Naive thymus-derived CD4-positive, alpha-beta T cell (primary cell): ENCODE results near the gene ITPR2. TPM values are rescaled to one million over a fixed set of nuclear protein-coding genes. Genes with fewer than 3 reads are reported as not detected.

Experiments
- ATAC-seq: fragments of 150-1000 bp; cut with Tn5 transposase; 2 replicates; pipeline ENCODE4 v1.10.0; 2021; ENCODE audit warnings: mild to moderate bottlenecking, moderate library complexity
- CTCF ChIA-PET: fragments of 350-600 bp; sonication (Branson Sonifier 250); formaldehyde crosslinking; loops from one replicate; lab custom pipeline; 2021; ENCODE audit warnings: antibody characterized with exemption; lab: Charles Lee
- POLR2A ChIA-PET: fragments of 350-600 bp; sonication (Branson Sonifier 250); formaldehyde crosslinking; loops from one replicate; lab custom pipeline; 2021; ENCODE audit warnings: antibody characterized with exemption, inconsistent platforms; lab: Charles Lee
- DNase-seq, 9 donors: peaks; one replicate each; pipeline versions ENCODE4 v3.0.0 to v3.0.0-alpha.2; 2020 to 2022; ENCODE audit warnings: mixed read lengths in 1 of 9
- H3K27ac ChIP-seq: one replicate; pipeline ENCODE4 v1.7.0; 2013; ENCODE audit warnings: mild to moderate bottlenecking, low read depth, low read length, moderate library complexity
- H3K27me3 ChIP-seq, 2 donors: one replicate each; pipeline ENCODE4 v1.7.0; 2013; ENCODE audit warnings: low read length in 2 of 2, mild to moderate bottlenecking in 2 of 2, moderate library complexity in 2 of 2; ENCODE audit not compliant: control insufficient read depth in 2 of 2, insufficient read depth in 2 of 2
- H3K36me3 ChIP-seq, 3 experiments: 1 replicate in 2 of 3; 2 replicates in 1 of 3; pipeline ENCODE4 v1.7.0; 2013; ENCODE audit warnings: low read length in 3 of 3, mild to moderate bottlenecking in 3 of 3, moderate library complexity in 1 of 3; ENCODE audit not compliant: insufficient read depth in 3 of 3, control insufficient read depth in 2 of 3
- H3K4me1 ChIP-seq, 2 donors: one replicate each; pipeline ENCODE4 v1.7.0; 2013; ENCODE audit warnings: low read length in 2 of 2, mild to moderate bottlenecking in 2 of 2, moderate library complexity in 1 of 2; ENCODE audit not compliant: control insufficient read depth in 2 of 2, insufficient read depth in 2 of 2
- H3K4me3 ChIP-seq: 2 replicates; pipeline ENCODE4 v1.7.0; 2013; ENCODE audit warnings: mild to moderate bottlenecking, low read length
- H3K9me3 ChIP-seq, 3 experiments: 1 replicate in 2 of 3; 2 replicates in 1 of 3; pipeline ENCODE4 v1.7.0; 2013; ENCODE audit warnings: low read length in 3 of 3; ENCODE audit not compliant: control insufficient read depth in 2 of 3
- H3K27ac Mint-ChIP-seq, 9 donors: one replicate each; pipeline ENCODE4 v1.8.0; 2020 to 2022; ENCODE audit warnings: mixed read lengths in 9 of 9, mild to moderate bottlenecking in 8 of 9, moderate library complexity in 5 of 9, inconsistent platforms in 2 of 9
- H3K27me3 Mint-ChIP-seq, 5 donors: one replicate each; pipeline ENCODE4 v1.8.0; 2021 to 2022; ENCODE audit warnings: mixed read lengths in 5 of 5, mild to moderate bottlenecking in 1 of 5
- H3K36me3 Mint-ChIP-seq, 5 donors: one replicate each; pipeline ENCODE4 v1.8.0; 2020 to 2022; ENCODE audit warnings: mixed read lengths in 5 of 5, mild to moderate bottlenecking in 3 of 5, inconsistent platforms in 1 of 5
- H3K4me1 Mint-ChIP-seq, 7 donors: one replicate each; pipeline ENCODE4 v1.8.0; 2020 to 2022; ENCODE audit warnings: mixed read lengths in 7 of 7, mild to moderate bottlenecking in 3 of 7, inconsistent platforms in 1 of 7
- H3K4me3 Mint-ChIP-seq, 10 donors: one replicate each; pipeline ENCODE4 v1.8.0; 2020 to 2022; ENCODE audit warnings: mild to moderate bottlenecking in 10 of 10, mixed read lengths in 10 of 10, moderate library complexity in 6 of 10, inconsistent platforms in 2 of 10
- H3K9me3 Mint-ChIP-seq, 11 donors: one replicate each; pipeline ENCODE4 v1.8.0; 2020 to 2022; ENCODE audit warnings: mixed read lengths in 11 of 11, mild to moderate bottlenecking in 4 of 11, inconsistent platforms in 1 of 11, moderate library complexity in 1 of 11
- intact Hi-C, 2 donors: fragments of 100-400 bp; cut with micrococcal nuclease; formaldehyde crosslinking; loops; one replicate each; pipeline ENCODE4 v1.15.1; 2023
- polyA plus RNA-seq, 2 donors: library from polyadenylated mRNA; unstranded; fragments of 300-500 nt; fragmentation: Illumina TruSeq; gene quantifications; one replicate each; pipeline ENCODE4 v1.2.3, GENCODE V29; 2021
- total RNA-seq, 6 experiments: library from RNA in 5 of 6; stranded (reverse) in 5 of 6; gene quantifications; 1 replicate in 5 of 6; 2 replicates in 1 of 6; pipeline ENCODE4 v1.2.3 and lab custom pipeline; 2021 to 2026

Gene ITPR2
- 10 to 100 TPM; 44.9 to 71.5 (median 59.2) TPM for total RNA-seq
- polyA plus RNA-seq, result 10 to 100 TPM; 11.3 to 15.5 TPM
- total RNA-seq (lab: John Stamatoyannopoulos, UW), result 155 reads per million, percentile 90 among the genes with 10 or more reads in this experiment

GRCh38 chr12:26832822-26833742, at the start of gene ITPR2:
ITPR2 (minus strand) TSS chr12:26833194; CDS start chr12:26832781, 413 bp downstream.
- ATAC-seq (peak; percentile 96), DNase-seq (peak; percentile 81 to 94 (median 89))
- no peaks in the 10 kb centered on the region for H3K27me3 Mint-ChIP-seq
- H3K27ac Mint-ChIP-seq, result peak within 1 kb of the TSS; percentile 95 to 99 (median 98)
- H3K9me3 Mint-ChIP-seq, result peaks cover 0 to 2% (median 0%) of the 10 kb centered on the region in 11 donors
- peak within 1 kb of the TSS; percentile 96 for H3K4me3 ChIP-seq
- H3K27me3 ChIP-seq, result no peaks in the 10 kb centered on the region
- CTCF ChIA-PET, result interaction anchor here (1.0 to 3.3 kb wide), 4 partner anchors 11 to 182 kb away, joined by 3 to 17 read pairs (median 6); partner anchors contain the start of gene TM7SF3
- peaks cover 12 to 16% of the 10 kb centered on the region in 2 donors for H3K4me1 ChIP-seq
- intact Hi-C loops, result loop anchor here (1.0 to 10.0 kb wide), 21 partner anchors 8 to 1781 kb away; partner anchors contain the start of genes FGFR1OP2 (in 2 of the 2), MRPS35 (in 2 of the 2), PPFIBP1 (in 2 of the 2) and STK38L (in 2 of the 2)
- H3K36me3 Mint-ChIP-seq, result peaks cover 0 to 6% (median 0%) of the 10 kb centered on the region in 5 donors
- peak within 1 kb of the TSS; percentile 92 for H3K27ac ChIP-seq
- H3K36me3 ChIP-seq, result peaks cover 0 to 6% (median 0%) of the 10 kb centered on the region in 3 experiments
- H3K9me3 ChIP-seq, result no peaks in the 10 kb centered on the region
- peaks cover 26 to 51% (median 45%) of the 10 kb centered on the region in 7 donors for H3K4me1 Mint-ChIP-seq
- POLR2A ChIA-PET, result interaction anchor here (0.6 to 3.7 kb wide), 17 partner anchors 10 to 1358 kb away, joined by 3 to 27 read pairs (median 4); partner anchors contain the start of genes CCDC91, FGFR1OP2, INTS13 and MED21
- peak within 1 kb of the TSS; percentile 92 to 100 (median 98) for H3K4me3 Mint-ChIP-seq

DNA sequence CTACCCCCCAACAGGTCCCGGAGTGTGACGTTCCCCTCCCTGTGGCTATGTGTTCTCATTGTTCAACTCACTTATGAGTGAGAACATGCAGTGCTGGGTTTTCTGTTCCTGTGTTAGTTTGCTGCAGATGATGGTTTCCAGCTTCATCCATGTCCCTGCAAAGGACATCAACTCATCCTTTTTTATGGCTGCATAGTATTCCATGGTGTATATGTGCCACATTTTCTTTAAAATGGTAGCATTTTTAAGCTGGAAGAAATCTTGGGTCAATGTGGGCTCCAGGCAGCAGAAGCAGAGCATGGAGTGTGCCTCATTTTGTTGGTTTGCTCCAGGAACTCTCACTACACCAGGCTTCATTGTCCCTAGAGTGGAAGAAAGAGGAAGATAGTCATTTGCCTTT, 47.6 kb upstream of the ITPR2 start:
- ATAC-seq, result no peak
- Histone ChIP-seq H3K27me3 (no peaks in the 10 kb centered on the region), H3K27ac (no peak overlapping the region), H3K36me3 (no peaks in the 10 kb centered on the region), H3K4me1 (peaks cover 0 to 3% of the 10 kb centered on the region in 2 donors), H3K4me3 (no peak overlapping the region), H3K9me3 (no peaks in the 10 kb centered on the region)
- no peak for DNase-seq
- Mint-ChIP-seq H3K27ac (no peak overlapping the region), H3K36me3 (peaks cover 0 to 9% (median 0%) of the 10 kb centered on the region in 5 donors), H3K4me1 (peaks cover 4 to 13% (median 7%) of the 10 kb centered on the region in 7 donors), H3K27me3 (peaks cover 3 to 25% (median 6%) of the 10 kb centered on the region in 5 donors), H3K4me3 (no peak overlapping the region), H3K9me3 (peaks cover 0 to 15% (median 3%) of the 10 kb centered on the region in 11 donors)
- intact Hi-C loops, result no loop called here
- POLR2A ChIA-PET, result no interaction called here
- CTCF ChIA-PET, result interaction anchor here (1.0 kb wide), 1 partner anchor 16 kb away, joined by 4 read pairs; no protein-coding TSS in a partner anchor

GRCh38 chr12:26878661-26879119, 45.7 kb upstream of the ITPR2 start:
- H3K27ac ChIP-seq, result no peak overlapping the region
- peaks cover 0 to 11% (median 3%) of the 10 kb centered on the region in 11 donors for H3K9me3 Mint-ChIP-seq
- H3K36me3 ChIP-seq, result no peaks in the 10 kb centered on the region
- peaks cover 0 to 3% (median 0%) of the 10 kb centered on the region in 7 donors for H3K4me1 Mint-ChIP-seq
- intact Hi-C loops, result loop anchor here in 1 of 2 donors (1.0 kb wide), 1 partner anchor 25 kb away; no protein-coding TSS in a partner anchor
- peak overlapping the region in 1 of 9 donors; percentile 32 for H3K27ac Mint-ChIP-seq
- CTCF ChIA-PET, result interaction anchor here (0.8 to 1.7 kb wide), 3 partner anchors 10 to 427 kb away, joined by 3 to 5 read pairs (median 3); no protein-coding TSS in a partner anchor
- no peaks in the 10 kb centered on the region for H3K27me3 ChIP-seq
- H3K4me3 ChIP-seq, result no peak overlapping the region
- H3K36me3 Mint-ChIP-seq, result peaks cover 0 to 9% (median 0%) of the 10 kb centered on the region in 5 donors
- ATAC-seq, result no peak
- no peak for DNase-seq
- H3K9me3 ChIP-seq, result no peaks in the 10 kb centered on the region
- POLR2A ChIA-PET, result no interaction called here
- peaks cover 0 to 26% (median 6%) of the 10 kb centered on the region in 5 donors for H3K27me3 Mint-ChIP-seq
- no peaks in the 10 kb centered on the region for H3K4me1 ChIP-seq
- no peak overlapping the region for H3K4me3 Mint-ChIP-seq

- Histone ChIP-seq H3K27ac (no peak overlapping the region), H3K27me3 (no peaks in the 10 kb centered on the region), H3K9me3 (no peaks in the 10 kb centered on the region), H3K36me3 (no peaks in the 10 kb centered on the region), H3K4me3 (no peak overlapping the region), H3K4me1 (peaks cover 0 to 5% of the 10 kb centered on the region in 2 donors)
- DNase-seq, result no peak
- intact Hi-C loops, result no loop called here
- Mint-ChIP-seq H3K27me3 (peaks cover 0 to 21% (median 3%) of the 10 kb centered on the region in 5 donors), H3K4me1 (peaks cover 5 to 15% (median 9%) of the 10 kb centered on the region in 7 donors), H3K9me3 (no peaks in the 10 kb centered on the region), H3K4me3 (no peak overlapping the region), H3K36me3 (no peaks in the 10 kb centered on the region), H3K27ac (no peak overlapping the region)
- CTCF ChIA-PET, result no interaction called here
- POLR2A ChIA-PET, result no interaction called here
- ATAC-seq, result peak; percentile 80
Measured at GRCh38 chr12:26874501-26875296, 41.7 kb upstream of the ITPR2 start.

GRCh38 chr12:26872625-26873024, 39.6 kb upstream of the ITPR2 start:
- peak; percentile 50 for ATAC-seq
- Mint-ChIP-seq H3K9me3 (peaks cover 0 to under 1% (median 0%) of the 10 kb centered on the region in 11 donors), H3K36me3 (peaks cover 0 to 5% (median 0%) of the 10 kb centered on the region in 5 donors), H3K27me3 (peaks cover 0 to 21% (median 9%) of the 10 kb centered on the region in 5 donors), H3K27ac (no peak overlapping the region), H3K4me1 (peaks cover 10 to 21% (median 12%) of the 10 kb centered on the region in 7 donors), H3K4me3 (no peak overlapping the region)
- ChIA-PET CTCF (interaction anchor here (0.6 kb wide), 1 partner anchor 981 kb away, joined by 4 read pairs; no protein-coding TSS in a partner anchor), POLR2A (no interaction called here)
- Histone ChIP-seq H3K27me3 (no peaks in the 10 kb centered on the region), H3K9me3 (no peaks in the 10 kb centered on the region), H3K4me1 (peaks cover 0 to 5% of the 10 kb centered on the region in 2 donors), H3K4me3 (no peak overlapping the region), H3K27ac (no peak overlapping the region), H3K36me3 (no peaks in the 10 kb centered on the region)
- intact Hi-C loops, result no loop called here
- DNase-seq, result no peak
